Effector CD8-positive, alpha-beta T cell (primary cell): Measurements from ENCODE around the gene MAST4.
"Not testable (repeated sequence)": the region's sequence is repeated elsewhere in the genome, so short reads cannot be mapped to it uniquely, and the experiment has no call there.

Experiments used
- DNase-seq: peaks from one replicate; lab custom pipeline; 2025; lab: John Stamatoyannopoulos, UW

Gene MAST4

DNA sequence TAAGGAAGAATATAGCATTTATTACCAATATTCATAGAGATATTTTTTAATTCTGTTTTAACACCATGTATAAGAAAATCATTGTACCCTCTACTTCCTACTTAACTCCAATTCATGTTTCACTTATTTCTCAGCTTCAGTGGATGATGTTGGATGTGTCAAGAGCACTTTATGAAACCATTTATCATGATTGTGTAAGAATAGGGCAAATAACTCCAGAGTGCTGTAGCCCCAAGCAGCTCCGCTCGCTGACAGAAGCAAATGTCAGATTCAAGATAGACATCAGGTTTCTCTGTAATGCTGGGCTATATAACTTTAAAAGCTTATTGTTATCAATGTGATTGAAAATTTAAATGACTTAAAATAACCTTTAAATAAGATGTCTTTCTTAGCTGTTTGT is 50.4 kb downstream of the MAST4 start:
- DNase-seq, result no peak

DNA sequence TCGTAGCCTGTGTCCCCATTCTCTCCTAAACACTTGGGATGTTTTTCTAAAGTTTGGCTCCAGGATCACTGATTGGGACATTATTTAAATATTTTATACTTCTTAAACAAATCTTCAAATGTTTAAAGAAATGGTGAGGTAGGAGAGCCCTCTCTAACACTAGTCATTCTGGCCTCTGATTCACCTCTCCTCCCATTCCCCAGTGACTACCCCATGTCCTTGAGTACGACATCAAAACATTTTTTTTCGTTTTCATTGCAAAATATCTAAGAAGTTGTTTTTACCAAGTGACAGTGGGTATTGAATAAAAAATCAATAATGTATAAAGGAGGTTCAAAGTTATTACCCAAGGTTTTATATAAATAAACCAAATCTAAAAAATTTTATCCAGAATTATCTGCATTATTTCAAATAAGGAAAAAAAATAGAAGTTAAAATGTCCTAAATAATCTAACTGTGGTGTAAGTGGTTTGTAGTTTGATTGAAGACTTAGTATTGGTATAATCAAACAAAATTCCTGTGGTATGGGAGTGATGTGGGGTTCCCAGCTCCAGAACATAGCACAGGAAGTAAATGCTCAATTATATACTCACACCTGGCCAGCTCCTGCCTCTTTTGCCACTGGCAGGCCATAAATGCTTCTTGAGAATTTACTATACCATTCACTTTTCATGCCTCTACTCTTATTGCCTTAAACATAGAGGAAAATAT is 51.1 kb downstream of the MAST4 start:
- DNase-seq, result no peak

DNA sequence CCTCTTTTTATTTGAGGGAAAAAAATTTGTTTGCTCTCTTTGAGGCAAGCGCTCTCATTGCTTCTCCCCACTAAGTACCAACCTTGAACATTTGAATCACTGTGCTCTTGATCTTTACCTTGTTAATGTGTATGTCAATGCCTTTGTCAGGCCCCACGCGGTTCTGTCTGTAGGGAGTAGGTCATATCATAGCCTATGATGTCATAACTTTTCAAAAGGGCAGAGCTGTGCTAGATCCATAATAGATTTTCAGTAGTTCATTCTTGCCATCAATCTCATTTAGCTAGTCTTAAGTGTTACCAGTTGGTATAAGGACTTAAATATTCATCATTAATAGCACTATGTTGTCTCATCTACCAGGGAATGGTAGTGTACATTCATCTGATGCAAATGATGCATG is 56.6 kb downstream of the MAST4 start:
- no peak for DNase-seq

DNA sequence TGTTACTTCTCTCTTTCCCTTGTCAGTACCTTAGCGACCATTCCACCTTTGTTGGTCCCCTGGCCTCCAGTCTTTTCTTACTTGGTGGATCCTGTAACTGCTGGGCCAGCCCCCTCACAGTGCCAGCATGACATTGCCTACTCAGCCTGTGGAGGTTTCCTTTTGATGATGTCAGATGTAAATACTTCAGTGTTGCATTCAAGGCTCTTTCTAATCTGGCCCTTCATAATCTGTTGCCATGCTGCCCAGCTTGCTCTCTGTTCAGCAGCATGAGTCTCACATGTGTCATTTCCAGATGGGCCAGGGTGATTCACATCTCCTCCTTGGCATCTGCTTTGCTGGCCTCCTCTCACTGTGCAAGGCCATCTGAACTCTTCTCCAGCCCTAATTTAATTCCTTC is 57.1 kb downstream of the MAST4 start:
- no peak for DNase-seq

DNA sequence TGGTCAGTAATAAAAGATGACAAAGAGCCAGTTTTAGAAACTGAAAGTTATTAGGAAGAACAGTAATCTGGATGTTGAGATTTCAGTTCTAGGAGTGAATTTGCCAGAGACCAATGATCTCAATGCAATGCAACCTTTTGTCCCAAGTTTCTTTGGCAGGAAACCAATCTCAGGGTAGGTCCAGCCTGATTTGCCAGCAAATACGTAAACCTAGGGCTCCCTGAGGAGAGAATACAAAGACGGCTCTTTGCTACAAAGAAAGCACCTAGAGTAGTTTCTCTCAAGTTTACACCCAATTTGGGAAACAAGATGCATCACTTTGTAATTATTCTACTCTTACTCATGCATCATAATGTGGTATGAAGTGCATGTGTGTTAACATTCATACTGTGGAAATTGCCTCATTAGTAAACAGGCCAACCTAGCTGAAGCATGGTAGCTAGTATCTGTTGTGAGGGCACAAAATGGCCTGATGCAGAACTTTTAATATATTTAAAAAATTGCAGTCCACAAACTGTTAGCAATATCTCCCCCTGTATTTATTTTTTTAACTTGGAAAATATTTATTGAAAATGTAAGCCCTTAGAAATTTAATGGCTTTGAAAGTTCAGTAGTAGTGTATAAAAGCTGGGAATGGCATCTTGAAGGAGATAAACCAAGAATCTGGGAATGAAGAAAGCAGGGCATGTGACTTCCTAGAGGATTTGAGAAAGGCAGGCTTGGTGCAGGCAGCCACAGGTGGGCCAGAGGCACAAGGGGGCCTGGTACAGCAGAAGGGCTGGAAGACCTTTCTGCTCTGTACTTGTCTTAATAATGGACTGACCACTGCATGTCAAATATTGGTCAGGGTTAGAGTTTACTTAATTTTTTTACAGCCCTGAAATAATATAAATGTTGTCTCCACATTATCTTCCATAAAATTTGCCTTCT is 59.5 kb downstream of the MAST4 start:
- no peak for DNase-seq

DNA sequence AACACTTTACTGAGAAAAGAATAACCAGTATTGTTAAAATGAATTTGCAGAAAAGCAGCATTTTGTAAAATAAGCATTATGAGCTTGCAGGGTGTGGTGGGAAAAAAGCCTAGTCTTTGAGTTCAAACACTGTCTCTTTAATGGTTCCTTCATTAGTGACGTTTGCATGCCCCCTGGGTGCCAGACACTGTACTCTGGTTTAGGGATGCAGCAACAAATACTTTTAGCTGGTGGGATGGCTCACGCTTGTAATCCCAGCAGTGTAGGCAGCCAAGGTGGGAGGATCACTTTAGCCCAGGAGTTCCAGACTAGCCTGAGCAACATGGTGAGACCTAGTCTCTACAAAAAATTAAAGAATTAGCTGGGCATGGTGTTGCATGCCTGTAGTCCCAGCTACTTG is 62.3 kb downstream of the MAST4 start:
- no peak for DNase-seq

DNA sequence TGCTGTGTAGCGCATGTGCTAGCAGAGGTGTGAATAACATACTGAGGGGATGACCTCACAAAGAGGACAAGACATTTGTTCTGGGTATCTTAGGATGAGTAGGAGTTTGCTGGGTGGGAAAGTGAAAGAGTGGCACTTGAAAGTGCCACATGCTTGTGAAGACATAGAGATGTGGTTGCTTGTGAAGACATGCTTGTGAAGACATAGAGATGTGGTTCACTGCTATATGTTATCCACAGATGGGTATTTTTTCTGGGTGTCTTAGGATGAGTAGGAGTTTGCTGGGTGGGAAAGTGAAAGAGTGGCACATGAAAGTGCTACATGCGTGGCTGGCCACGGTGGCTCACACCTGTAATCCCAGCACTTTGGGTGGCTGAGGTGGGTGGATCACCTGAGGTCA is 63.6 kb downstream of the MAST4 start:
- DNase-seq, result no peak

DNA sequence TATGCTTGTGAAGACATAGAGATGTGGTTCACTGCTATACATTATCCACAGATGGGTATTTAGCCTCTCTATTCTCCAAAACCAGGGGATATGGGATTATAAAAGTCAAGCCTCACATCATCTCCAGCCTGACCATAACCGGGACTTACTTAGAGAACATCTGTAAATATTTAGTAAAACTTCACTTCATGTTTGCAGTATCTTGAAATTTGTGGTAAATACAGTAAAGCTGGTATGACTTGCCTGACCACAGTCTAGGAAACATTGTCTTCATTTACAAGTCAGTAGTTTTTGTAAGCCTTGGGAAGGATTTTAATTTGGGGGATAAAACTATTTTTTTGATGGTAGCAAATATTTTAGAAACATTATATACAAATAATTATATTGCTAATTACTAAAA is 64.2 kb downstream of the MAST4 start:
- DNase-seq, result no peak

DNA sequence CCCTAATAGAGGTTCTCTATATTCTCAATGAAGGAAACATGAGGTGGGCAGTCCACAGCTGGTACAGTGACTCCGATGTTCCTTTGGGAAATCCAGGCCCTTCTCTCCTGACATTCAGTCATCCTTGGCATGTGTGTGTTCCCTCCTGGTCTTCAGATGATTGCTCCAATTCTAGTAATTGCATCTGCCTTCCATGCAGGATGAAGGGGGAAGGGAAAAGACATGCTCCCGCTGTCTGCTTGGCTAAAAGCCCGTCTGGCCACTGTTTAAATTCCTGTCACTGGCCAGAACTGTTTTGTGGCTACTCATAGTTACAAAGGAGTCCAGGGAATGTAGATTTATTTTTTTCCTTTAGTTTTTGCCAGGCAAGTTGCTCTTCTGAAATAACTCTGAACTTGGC is 65.0 kb downstream of the MAST4 start:
- no peak for DNase-seq

DNA sequence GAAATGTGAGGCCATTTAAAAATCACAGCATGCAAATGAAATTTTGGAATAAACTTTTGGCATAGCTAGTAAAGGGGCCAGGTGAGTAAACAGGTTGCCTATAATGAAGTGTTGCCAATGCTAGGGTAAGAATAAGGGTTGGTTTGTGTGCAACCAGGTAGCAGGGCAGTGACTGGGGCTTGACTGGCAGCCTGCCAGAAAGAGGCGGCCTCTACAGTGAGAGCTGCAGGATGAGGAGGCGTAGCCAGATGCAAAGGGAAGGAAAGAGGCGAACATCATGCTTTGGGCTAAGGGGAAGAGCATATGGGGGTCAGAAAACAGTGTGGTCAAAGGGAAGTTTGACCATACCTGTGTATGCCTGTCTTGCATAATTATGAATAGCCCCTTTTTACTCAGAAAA is 70.6 kb downstream of the MAST4 start:
- no peak for DNase-seq

DNA sequence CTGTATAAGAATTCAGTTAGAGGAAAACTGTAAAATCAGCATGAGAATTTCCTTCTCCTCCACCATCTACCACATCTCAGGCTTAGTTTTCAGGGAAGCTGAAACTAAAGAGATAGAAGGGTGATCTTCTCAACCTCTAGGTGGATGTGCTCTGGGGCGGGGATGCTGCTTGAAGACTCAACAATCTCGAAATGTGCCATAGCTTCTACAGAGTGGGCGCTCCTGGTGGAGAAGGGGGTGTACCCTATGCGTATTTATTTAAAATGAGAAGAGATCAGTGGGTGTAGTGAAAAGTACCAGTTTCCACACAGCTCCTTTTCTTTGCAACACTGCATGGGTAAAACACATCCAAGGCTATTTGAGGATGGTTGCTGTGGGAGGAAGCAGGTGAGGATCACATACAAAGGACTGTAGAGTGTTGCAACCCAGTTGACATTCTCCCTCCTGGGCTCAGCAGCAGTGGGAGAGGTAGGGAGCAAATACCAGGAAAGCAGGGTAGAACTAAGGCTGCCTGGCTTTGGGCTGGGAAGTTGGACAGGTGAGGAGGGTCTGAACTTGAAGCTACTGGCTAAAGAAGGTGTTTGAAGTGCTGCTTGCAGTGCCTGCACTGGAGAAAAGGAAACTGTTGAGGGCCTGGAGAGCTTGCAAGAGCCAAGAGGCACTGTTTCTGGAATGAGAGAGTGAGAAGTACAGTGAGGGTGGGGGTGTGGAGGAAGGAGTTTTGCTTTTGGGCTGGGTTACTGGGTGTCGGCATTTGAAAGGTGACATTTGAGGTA is 73.1 kb downstream of the MAST4 start:
- DNase-seq, result no peak

DNA sequence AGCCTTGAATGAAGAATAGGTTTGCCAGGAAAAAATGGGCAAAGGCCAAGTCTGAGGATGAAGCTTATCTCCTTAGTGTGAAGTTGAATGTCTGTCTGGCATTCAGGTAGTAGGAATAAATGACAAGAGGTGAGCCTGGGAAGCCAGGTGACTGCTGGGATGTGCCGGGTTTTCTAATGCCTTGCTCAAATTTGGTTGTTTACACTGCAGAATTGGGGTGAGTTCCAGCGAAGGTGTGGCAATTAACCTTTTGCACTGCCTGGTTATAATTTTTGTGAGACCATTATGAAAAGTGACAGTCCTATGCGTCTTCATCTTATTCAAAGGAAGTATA is 73.6 kb downstream of the MAST4 start:
- no peak for DNase-seq

DNA sequence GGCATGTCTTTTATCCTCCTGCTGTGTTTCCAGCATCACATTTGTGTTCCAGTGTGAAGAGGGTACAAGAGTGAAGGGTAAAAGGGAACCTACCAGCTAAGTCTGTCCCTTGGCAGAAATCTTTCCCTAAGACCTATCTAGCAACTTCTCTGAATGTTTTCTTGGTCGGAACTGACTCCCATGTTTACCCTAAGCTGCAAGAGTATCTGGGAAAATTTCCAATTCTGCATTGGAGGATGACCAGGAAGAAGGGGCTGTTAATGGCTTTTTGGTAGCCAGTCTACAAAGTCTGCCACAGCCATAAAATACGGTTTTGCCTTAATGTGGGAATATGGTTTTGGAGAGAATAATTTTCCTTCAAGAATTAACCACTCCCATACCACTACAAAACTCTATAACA is 75.1 kb downstream of the MAST4 start:
- DNase-seq, result no peak

DNA sequence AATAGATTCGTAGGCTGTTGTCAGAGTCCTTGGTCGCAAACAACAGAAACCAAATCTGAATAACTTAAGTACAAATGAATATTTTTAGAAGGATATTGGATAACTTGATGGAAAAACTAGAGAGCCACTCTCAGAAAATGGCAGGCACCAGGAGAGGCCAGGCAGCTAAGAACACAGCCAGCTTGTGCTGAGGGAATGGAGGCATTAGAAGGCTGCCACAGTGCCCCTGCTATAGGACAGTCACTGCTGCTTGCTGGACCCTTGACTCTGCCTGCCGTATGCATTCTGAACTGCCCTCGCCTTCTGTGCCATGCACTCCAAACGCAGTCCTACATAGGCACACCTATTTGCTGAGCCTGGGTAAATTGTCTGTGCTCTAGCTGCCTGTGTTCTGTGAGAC is 78.6 kb downstream of the MAST4 start:
- DNase-seq, result no peak

DNA sequence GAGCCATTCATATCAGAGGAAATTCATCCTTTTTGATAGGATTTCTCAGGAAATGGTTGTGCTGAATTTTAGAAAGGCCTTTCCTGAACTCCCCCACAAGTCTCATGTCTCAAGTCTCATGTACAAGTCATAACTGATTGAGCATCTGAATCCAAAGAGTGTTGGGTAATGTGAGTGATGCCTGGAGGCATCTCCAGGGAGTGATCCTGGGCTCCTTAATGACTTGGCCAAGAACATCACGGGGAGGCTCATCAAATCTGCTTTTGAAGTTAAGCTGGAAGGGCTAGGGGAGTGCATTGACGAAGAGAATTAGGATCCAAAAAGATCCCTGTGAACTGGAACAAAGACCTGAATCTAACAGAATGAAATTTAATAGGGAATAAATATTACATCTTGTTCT is 79.2 kb downstream of the MAST4 start:
- no peak for DNase-seq

DNA sequence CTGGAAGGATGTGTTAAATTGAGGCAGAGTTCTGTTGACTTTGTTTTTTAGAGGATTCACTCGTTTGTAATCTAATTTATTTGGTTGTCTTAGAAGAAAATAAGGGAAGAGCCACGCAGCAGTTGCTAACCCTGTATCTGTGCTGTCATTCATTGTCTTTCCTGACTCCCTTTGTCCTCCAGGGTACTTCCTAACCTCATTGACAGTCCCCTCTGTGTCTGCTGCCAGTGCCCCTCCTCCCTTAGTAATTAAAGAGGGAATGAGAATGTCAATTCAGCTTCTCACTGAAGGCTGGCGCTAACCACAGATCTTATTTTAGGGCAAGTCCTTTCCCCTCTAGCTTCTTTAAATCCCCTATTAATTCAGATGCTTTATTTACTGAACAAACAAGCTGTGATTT is 84.0 kb downstream of the MAST4 start:
- DNase-seq, result no peak

DNA sequence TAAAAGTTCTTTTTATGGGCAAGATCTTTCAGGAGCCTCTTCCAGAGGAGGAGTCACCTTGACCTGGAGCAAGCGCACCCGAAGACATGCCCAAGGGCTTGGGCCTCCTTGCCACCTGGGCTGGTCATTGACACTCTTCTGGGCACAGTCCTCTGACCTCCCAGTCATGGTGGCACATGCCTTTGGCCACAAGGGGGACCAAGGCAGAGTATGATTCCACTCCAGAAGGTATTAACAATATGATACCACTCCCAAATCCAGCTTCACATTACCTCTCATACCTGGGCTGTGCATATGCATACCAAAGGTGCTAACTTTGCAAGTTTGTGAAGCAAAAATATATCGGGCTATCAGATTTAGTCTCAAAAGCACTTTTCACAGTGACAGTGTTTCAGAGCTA is 84.6 kb downstream of the MAST4 start:
- DNase-seq, result no peak

DNA sequence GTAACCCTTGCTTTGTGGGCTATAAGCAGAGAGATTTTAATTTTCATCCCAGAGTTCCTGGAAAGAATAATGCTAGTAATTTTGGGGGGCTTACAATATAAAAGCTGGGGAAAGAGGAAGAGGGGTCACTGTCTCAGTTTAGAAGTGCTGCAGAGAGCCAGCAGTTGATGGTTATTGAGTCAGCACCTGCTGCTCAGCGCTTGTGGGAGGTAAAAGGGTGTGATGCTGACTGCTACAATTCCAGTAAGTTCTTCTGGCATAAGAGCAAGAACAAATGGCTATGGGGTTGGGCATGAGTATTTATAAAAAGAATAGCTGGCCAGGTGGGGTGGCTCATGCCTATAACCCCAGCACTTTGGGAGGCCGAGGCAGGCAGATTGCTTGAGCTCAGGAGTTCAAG is 88.5 kb downstream of the MAST4 start:
- DNase-seq, result no peak

DNA sequence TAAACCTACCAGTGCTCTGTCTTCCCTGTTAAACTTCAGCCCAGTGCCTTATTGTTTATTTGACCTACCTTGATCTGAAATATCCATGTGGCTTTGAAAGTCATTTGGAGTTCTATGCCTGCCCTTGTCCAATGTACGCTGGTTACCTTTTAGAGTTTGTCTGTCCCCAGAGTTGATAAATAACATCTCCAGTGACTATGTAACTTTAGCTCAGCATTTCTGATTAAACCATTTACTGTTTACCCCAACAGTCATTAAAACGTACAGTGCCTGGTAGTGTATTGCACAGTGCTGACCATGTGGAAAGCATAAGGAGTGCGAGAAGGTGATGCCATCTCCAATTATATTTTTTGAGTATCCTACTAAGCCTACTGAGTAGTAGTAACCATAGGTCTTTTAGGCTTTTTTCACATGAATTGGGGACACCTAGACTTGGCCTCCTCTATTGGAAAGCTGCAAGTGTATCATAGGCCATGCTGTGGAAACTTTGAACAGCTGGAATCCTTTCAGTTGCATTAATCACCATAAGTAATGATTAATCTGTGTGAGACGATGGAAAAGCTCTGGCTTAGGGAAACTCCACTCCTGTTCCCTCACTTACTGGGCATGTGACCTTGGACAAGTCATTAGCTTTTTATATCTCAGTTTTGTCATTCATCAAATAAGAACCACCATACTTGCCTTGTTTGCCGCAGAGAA is 93.5 kb downstream of the MAST4 start:
- DNase-seq, result no peak

DNA sequence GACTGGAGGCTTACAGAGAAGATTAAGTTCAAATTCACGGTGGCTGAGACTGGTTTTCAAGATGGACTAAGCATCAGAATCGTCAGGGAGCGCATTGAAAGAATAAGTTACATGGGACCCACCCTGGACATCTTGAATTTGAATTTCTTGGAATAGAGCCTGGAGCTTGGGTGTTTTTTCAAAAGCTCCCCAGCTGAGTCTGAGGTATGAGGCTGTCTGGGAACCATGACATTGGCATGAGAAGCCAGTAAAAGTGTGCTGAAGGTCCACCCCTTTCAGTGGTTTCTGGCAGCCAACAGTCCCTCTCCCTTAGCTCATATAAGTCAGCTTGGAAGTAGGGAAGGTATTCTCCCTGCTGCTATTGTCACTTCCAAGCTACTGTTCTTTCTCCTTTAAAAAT is 97.8 kb downstream of the MAST4 start:
- no peak for DNase-seq

DNA sequence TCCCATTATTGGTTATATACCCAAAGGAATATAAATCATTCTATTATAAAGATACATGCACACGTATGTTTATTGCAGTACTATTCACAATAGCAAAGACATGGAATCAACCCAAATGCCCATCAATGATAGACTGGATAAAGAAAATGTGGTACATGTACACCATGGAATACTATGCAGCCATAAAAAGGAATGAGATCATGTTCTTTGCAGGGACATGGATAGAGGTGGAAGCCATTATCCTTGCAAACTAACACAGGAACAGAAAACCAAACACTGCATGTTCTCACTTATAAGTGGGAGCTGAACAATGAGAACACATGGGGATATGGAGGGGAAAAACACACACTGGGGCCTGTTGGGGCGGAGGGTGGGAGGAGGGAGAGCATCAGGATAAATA is 99.6 kb downstream of the MAST4 start:
- DNase-seq, result not testable (repeated sequence)
